Liver (tissue), 9 donors: ENCODE measurements around the gene NMNAT2. TPM values are rescaled to one million over a fixed set of nuclear protein-coding genes. Genes with fewer than 3 reads are reported as not detected.

Experiments
- DNase-seq: peaks from one replicate; pipeline ENCODE4 v3.0.0-alpha.2; 2017; ENCODE audit warnings: low spot score
- H3K27ac ChIP-seq, 2 donors: one replicate each; pipeline ENCODE4 v1.7.0; 2013; ENCODE audit warnings: inconsistent platforms in 2 of 2, low read length in 2 of 2, control low read depth in 1 of 2, low read depth in 1 of 2, mild to moderate bottlenecking in 1 of 2
- H3K27me3 ChIP-seq, 4 donors: one replicate each; pipeline versions ENCODE4 v1.6.1 to v1.7.0; 2013; ENCODE audit warnings: low read length in 3 of 4, inconsistent platforms in 1 of 4, mild to moderate bottlenecking in 1 of 4, moderate library complexity in 1 of 4; ENCODE audit not compliant: control insufficient read depth in 4 of 4, insufficient read depth in 4 of 4
- H3K36me3 ChIP-seq, 4 donors: one replicate each; pipeline versions ENCODE4 v1.6.1 to v1.7.0; 2013; ENCODE audit warnings: low read length in 3 of 4, mild to moderate bottlenecking in 3 of 4, low read depth in 1 of 4, moderate library complexity in 1 of 4; ENCODE audit not compliant: control insufficient read depth in 4 of 4, insufficient read depth in 3 of 4
- H3K4me1 ChIP-seq, 4 donors: one replicate each; pipeline versions ENCODE4 v1.6.1 to v1.7.0; 2013; ENCODE audit warnings: low read length in 3 of 4, mild to moderate bottlenecking in 3 of 4, moderate library complexity in 1 of 4; ENCODE audit not compliant: control insufficient read depth in 4 of 4, insufficient read depth in 4 of 4
- H3K4me3 ChIP-seq, 3 donors: one replicate each; pipeline versions ENCODE4 v1.6.1 to v1.7.0; 2013; ENCODE audit warnings: low read length in 3 of 3, control low read depth in 1 of 3, low read depth in 1 of 3, mild to moderate bottlenecking in 1 of 3
- H3K9ac ChIP-seq, 2 donors: one replicate each; pipeline ENCODE4 v1.7.0; 2013; ENCODE audit warnings: low read length in 2 of 2, mild to moderate bottlenecking in 2 of 2, moderate library complexity in 2 of 2, control low read depth in 1 of 2, low read depth in 1 of 2
- H3K9me3 ChIP-seq, 4 donors: one replicate each; pipeline versions ENCODE4 v1.6.1 to v1.7.0; 2013; ENCODE audit warnings: low read length in 3 of 4; ENCODE audit not compliant: control insufficient read depth in 4 of 4
- CTCF ChIP-seq: fragments of 150-350 bp; IDR thresholded peaks from 2 replicates; pipeline ENCODE4 v1.5.1; 2017; ENCODE audit warnings: improper control_type of control experiment, low read depth, low read length; ENCODE audit not compliant: missing input control
- EGR1 ChIP-seq, 2 donors: IDR thresholded peaks; 2 replicates each; pipeline ENCODE4 v1.6.1; 2016 to 2018; ENCODE audit warnings: antibody characterized with exemption in 2 of 2, low read depth in 2 of 2
- FOXA1 ChIP-seq: IDR thresholded peaks from 2 replicates; pipeline ENCODE4 v1.6.1; 2016; ENCODE audit warnings: antibody characterized with exemption
- FOXA2 ChIP-seq: IDR thresholded peaks from 2 replicates; pipeline ENCODE4 v1.6.1; 2016; ENCODE audit warnings: antibody characterized with exemption
- GABPA ChIP-seq, 2 donors: IDR thresholded peaks in 1 of 2; conservative IDR thresholded peaks in 1 of 2; 2 replicates each; pipeline ENCODE4 v1.6.1; 2016; ENCODE audit warnings: antibody characterized with exemption in 2 of 2, mild to moderate bottlenecking in 1 of 2, moderate library complexity in 1 of 2
- HNF4A ChIP-seq, 2 donors: conservative IDR thresholded peaks; 2 replicates each; pipeline ENCODE4 v1.6.1; 2016; ENCODE audit warnings: antibody characterized with exemption in 2 of 2, mild to moderate bottlenecking in 2 of 2
- HNF4G ChIP-seq: IDR thresholded peaks from 2 replicates; pipeline ENCODE4 v1.6.1; 2016; ENCODE audit warnings: antibody characterized with exemption
- JUND ChIP-seq, 2 donors: IDR thresholded peaks; 2 replicates each; pipeline ENCODE4 v1.6.1; 2016; ENCODE audit warnings: antibody characterized with exemption in 2 of 2
- MAX ChIP-seq: IDR thresholded peaks from 2 replicates; pipeline ENCODE4 v1.6.1; 2016; ENCODE audit warnings: antibody characterized with exemption
- NR2F2 ChIP-seq: IDR thresholded peaks from 2 replicates; pipeline ENCODE4 v1.6.1; 2016; ENCODE audit warnings: antibody characterized with exemption
- REST ChIP-seq: IDR thresholded peaks from 2 replicates; pipeline ENCODE4 v1.6.1; 2016; ENCODE audit warnings: antibody characterized with exemption, mild to moderate bottlenecking
- SP1 ChIP-seq: IDR thresholded peaks from 2 replicates; pipeline ENCODE4 v1.6.1; 2018; ENCODE audit warnings: antibody characterized with exemption, mild to moderate bottlenecking
- TAF1 ChIP-seq: conservative IDR thresholded peaks from 2 replicates; pipeline ENCODE4 v1.6.1; 2016; ENCODE audit warnings: antibody characterized with exemption, mild to moderate bottlenecking
- YY1 ChIP-seq: IDR thresholded peaks from 2 replicates; pipeline ENCODE4 v1.6.1; 2016; ENCODE audit warnings: antibody characterized with exemption, mild to moderate bottlenecking
- WGBS: extraction: QIAGEN DNeasy Blood & Tissue Kit; methylation state at CpG from one replicate; pipeline ENCODE4 v1.1.7; 2013; 5-methylcytosine and 5-hydroxymethylcytosine counted together
- polyA plus RNA-seq, 2 donors: library from polyadenylated mRNA; stranded (reverse) in 1 of 2; unstranded in 1 of 2; fragments of 200-250 nt in 1 of 2; fragments of >200 nt in 1 of 2; fragmentation: Nextera tagmentation in 1 of 2; extraction: Ambion mirVana in 1 of 2; gene quantifications; one replicate each; pipeline versions ENCODE4 v1.2.1 to v1.2.3, GENCODE V29; 2013 to 2015
- total RNA-seq, 2 donors: library from RNA; depleted of rRNA; stranded (reverse); fragments of >200 nt; gene quantifications; one replicate each; pipeline ENCODE4 v1.2.3, GENCODE V29; 2014
- TF ChIP-seq, protein P1 (sequence below): IDR thresholded peaks from 2 replicates; pipeline ENCODE4 v1.6.1; 2016; ENCODE audit warnings: antibody characterized with exemption
- TF ChIP-seq, protein P2 (sequence below): IDR thresholded peaks from 2 replicates; pipeline ENCODE4 v1.6.1; 2016; ENCODE audit warnings: antibody characterized with exemption
- donor health status: healthy.
- donor health status: healthy.
- donor health status: healthy.
- donor health status: healthy.
- donor health status: healthy.

The NMNAT2 gene
- total and polyA plus RNA-seq, 4 donors: under 0.01 to 0.07 (median 0.05) TPM; not detected in 1

GRCh38 chr1:183223467-183223866 is 194.7 kb downstream of the NMNAT2 start:
- H3K9me3 ChIP-seq: no peaks in the 10 kb centered on the region
- TF ChIP-seq GABPA (IDR thresholded peaks at IDR 0.05 in 1 of 2, conservative IDR thresholded peaks at IDR 0.05 in 1 of 2) (no peak), MAX (no peak), FOXA2 (no peak), EGR1 (IDR thresholded peaks at IDR 0.05; ENCODE audit: low read depth in 2 of 2) (no peak), REST (no peak), JUND (IDR thresholded peaks at IDR 0.05) (no peak), CTCF (no peak), TAF1 (no peak), HNF4A (conservative IDR thresholded peaks at IDR 0.05) (no peak), YY1 (no peak), HNF4G (no peak)
- TF ChIP-seq, protein P1, sequence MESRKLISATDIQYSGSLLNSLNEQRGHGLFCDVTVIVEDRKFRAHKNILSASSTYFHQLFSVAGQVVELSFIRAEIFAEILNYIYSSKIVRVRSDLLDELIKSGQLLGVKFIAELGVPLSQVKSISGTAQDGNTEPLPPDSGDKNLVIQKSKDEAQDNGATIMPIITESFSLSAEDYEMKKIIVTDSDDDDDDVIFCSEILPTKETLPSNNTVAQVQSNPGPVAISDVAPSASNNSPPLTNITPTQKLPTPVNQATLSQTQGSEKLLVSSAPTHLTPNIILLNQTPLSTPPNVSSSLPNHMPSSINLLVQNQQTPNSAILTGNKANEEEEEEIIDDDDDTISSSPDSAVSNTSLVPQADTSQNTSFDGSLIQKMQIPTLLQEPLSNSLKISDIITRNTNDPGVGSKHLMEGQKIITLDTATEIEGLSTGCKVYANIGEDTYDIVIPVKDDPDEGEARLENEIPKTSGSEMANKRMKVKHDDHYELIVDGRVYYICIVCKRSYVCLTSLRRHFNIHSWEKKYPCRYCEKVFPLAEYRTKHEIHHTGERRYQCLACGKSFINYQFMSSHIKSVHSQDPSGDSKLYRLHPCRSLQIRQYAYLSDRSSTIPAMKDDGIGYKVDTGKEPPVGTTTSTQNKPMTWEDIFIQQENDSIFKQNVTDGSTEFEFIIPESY: no peak
- TF ChIP-seq, protein P2, sequence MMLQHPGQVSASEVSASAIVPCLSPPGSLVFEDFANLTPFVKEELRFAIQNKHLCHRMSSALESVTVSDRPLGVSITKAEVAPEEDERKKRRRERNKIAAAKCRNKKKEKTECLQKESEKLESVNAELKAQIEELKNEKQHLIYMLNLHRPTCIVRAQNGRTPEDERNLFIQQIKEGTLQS: no peak
- no peak overlapping the region for H3K4me3 ChIP-seq
- DNase-seq: no peak
- H3K9ac ChIP-seq: no peak overlapping the region
- no peaks in the 10 kb centered on the region for H3K36me3 ChIP-seq
- no peaks in the 10 kb centered on the region for H3K4me1 ChIP-seq
- 93% methylated on average over 3 of the region's 3 CpGs for WGBS
- H3K27me3 ChIP-seq: no peaks in the 10 kb centered on the region
- H3K27ac ChIP-seq: no peak overlapping the region

GRCh38 chr1:183222909-183223308 is 195.3 kb downstream of the NMNAT2 start:
- 48% methylated on average over 3 of the region's 3 CpGs for WGBS
- Histone ChIP-seq H3K4me1 (no peaks in the 10 kb centered on the region), H3K36me3 (no peaks in the 10 kb centered on the region), H3K9me3 (no peaks in the 10 kb centered on the region), H3K9ac (no peak overlapping the region), H3K27me3 (no peaks in the 10 kb centered on the region), H3K27ac (no peak overlapping the region), H3K4me3 (no peak overlapping the region)
- DNase-seq: no peak
- TF ChIP-seq FOXA2 (no peak), NR2F2 (no peak), MAX (no peak), FOXA1 (no peak), HNF4A (conservative IDR thresholded peaks at IDR 0.05) (peak in 1 of 2 donors; percentile 20), REST (no peak), HNF4G (no peak), SP1 (no peak)
- TF ChIP-seq, protein P2: no peak
